Measurements from ENCODE around the gene KCNA10.

- no peak for TF ChIP-seq CTCF (optimal IDR thresholded peaks at IDR 0.05 in 1 of 3, IDR thresholded peaks at IDR 0.05 in 1 of 3, conservative IDR thresholded peaks at IDR 0.05 in 1 of 3; ENCODE audit: extremely low read depth in 1 of 3, insufficient read depth in 2 of 3, low read length in 3 of 3)
- TF ChIP-seq EZH2 (IDR thresholded peaks at IDR 0.05; ENCODE audit: low read length) = no peak
These were observed 33.2 kb downstream of the KCNA10 start for GRCh38 chr1:110485725-110486124.

Measured in keratinocyte (primary cell).